Fibroblast of villous mesenchyme (primary cell): ENCODE data around the gene COMMD3. TPM values are rescaled to one million over a fixed set of nuclear protein-coding genes. Genes with fewer than 3 reads are reported as not detected.

Experiments used
- DNase-seq: peaks from one replicate; pipeline ENCODE4 v3.0.0-alpha.2; 2010; ENCODE audit warnings: low read depth
- H3K4me3 ChIP-seq: 2 replicates; pipeline ENCODE4 v1.5.1; 2011; ENCODE audit warnings: low read depth, mild to moderate bottlenecking, low read length
- CTCF ChIP-seq: IDR thresholded peaks from 2 replicates; pipeline ENCODE4 v1.5.1; 2012; ENCODE audit warnings: low read depth, mild to moderate bottlenecking, low read length; ENCODE audit not compliant: insufficient read depth
- total RNA-seq: library from RNA; depleted of rRNA; stranded (reverse); fragments of >200 nt; gene quantifications from 2 replicates; pipeline ENCODE4 v1.2.3, GENCODE V29; 2012

Gene COMMD3
- total RNA-seq, 1 donor: 38.4 TPM

DNA sequence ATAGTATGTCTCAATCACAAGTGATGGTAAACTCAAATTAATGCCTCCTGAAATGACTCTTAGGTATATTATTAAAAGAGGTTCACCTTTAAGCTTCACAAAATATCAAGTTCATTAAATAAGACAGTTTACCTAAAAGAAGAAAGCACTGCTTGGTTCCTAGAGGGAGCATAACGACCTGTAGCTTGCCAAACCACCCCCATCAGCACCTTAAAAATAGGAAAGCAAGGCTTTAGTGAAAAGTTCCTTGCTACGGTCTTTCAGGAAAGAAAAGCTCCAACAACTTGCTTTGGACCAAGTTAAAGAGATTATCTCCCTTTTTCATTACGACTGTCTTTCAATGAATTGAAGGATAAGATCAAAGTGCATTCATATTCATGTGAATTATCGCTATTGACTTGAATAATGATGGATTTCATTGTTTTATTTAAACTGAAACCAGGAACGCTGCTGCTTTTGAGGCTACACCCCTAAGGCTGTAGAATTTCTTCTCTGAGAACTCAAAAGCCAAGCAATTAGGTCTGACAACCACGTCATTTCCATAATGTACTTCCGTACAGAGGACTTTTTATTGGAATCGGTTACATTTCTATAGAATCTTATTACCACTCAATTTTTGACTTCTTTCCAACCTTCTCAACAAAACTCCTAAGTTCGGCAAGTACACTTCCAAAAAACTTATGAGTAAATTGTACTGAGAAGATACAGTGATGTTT, 22.2 kb downstream of the COMMD3 start:
- H3K4me3 ChIP-seq: no peak overlapping the region
- DNase-seq: no peak
- no peak for TF ChIP-seq CTCF

GRCh38 chr10:22338931-22339330, 22.7 kb downstream of the COMMD3 start:
- DNase-seq: no peak
- no peak overlapping the region for H3K4me3 ChIP-seq
- no peak for TF ChIP-seq CTCF

DNA sequence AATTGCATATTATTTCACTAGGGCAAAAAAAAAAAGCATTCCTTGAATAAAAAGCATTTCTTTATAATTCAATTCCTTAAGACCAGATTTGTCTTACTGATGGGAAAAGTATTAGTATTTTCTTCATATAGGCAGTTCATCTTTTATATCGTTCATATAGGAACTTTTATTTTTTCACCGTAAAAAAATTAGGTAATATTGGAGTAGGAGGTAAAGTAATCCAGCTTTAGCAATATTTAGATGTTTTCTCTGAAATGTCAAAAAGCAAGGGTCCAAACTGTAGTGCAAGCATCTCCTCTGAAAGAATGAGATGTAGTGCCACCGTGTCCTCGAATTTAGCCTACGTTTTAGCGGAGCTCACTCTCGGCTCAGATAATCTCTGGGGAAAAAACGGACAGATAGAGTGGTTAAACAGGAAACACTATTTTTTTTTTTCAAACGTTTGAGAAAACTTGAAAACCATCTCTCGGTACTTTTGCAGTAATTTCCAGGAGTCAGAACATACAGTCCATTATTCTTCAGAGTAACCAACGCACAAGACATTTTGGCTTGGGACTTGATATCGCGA, 23.7 kb downstream of the COMMD3 start:
- H3K4me3 ChIP-seq: peak overlapping the region; percentile 74
- TF ChIP-seq CTCF: no peak
- DNase-seq: no peak

- no peak for TF ChIP-seq CTCF
- H3K4me3 ChIP-seq: peak overlapping the region; percentile 74
- peak; percentile 90 for DNase-seq
Measured at GRCh38 chr10:22340329-22341189, 24.4 kb downstream of the COMMD3 start.

DNA sequence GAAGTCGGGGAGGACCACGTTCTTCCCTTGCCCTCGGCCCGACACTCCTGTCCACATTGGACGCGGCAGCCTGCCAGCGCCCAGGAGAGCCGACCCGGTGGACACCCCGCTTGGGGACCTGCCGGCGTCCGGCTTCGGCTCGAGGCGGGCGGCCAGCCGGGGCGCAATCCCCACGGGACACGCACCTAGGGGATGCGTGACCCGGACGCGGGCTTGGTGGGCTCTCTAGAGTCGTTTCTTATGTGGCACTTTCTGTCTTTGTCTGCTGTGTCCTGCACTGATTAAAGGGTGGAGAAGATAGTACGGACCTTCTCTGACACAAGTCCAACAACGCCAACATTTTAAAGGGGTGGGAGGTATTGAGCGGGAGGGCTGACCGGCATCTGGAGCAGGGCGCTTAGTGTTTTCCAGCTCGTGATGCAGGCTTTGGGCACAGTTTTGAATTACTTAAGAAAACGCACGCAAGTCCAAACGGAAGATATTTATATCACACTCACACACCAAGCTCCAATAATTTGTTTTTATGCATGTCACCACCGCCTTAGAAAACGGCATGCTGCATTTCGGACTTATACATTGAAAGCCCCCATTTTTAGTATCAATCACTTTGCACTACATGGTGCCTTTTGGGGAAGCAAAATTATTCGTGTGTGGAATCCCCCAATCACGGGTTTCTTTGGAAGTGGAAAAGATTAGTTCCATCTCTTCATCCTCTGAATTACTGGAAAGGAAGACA, 25.2 kb downstream of the COMMD3 start:
- TF ChIP-seq CTCF: no peak
- DNase-seq: peak; percentile 17

DNA sequence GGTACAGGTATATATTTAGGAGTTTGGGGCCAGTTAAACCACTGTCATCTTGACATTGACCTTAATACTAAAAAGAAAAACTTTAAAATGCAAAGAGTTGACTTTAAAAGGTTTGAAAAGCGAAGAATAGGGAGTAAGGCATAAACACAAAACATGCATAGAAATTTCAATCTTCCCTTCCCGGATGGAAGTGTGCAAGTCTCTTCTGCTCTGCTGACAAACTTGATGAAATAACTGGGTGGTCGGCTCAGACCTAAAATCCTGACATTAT, 25.7 kb downstream of the COMMD3 start:
- DNase-seq: no peak
- no peak overlapping the region for H3K4me3 ChIP-seq
- TF ChIP-seq CTCF: no peak

More for the DNA sequence above, 25.2 kb downstream of the COMMD3 start:
- peak overlapping the region; percentile 74 for H3K4me3 ChIP-seq
